ENCODE results near the gene AADAT.
A peak's percentile ranks its signal among the peaks of the same experiment; 100 is the strongest.

AADAT gene

DNA sequence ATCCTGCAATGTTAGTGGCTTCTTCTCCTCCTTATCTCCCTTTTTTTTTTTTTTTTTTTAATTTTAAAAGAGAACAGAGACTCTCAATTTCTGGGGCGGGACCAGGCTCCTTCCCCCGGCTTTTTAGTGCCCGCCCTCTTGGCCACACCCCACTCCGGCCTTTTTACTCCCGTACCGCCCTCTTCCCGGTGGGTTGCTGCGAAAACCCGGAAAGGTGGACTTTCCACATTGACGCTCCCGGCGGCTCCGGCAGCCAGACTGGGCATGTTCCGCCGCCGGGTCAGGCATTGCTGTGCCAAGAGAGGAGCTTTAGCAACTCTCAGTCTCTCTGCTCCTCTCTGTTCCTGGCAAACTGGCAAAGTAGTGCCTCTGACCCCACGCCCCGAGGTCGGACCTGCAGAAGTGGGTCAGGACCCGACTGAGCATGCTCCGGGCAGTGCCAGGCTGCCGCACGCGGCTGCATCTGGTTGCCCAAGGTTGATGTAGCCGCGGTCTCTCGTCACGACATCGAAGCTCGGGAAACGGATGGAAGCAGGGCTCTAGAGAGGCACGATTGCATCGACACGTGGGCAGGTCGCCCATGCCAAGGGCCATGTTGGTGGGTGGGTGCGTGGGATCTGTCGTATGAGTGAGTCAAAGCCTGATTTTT, 62.5 kb downstream of the AADAT start:
- H3K27me3 Mint-ChIP-seq = peaks cover 37% of the 10 kb centered on the region
- peak overlapping the region; percentile 86 for H3K27ac Mint-ChIP-seq
- H3K36me3 Mint-ChIP-seq (ENCODE audit: low read depth) = peaks cover 2% of the 10 kb centered on the region
- H3K4me3 Mint-ChIP-seq = peak overlapping the region; percentile 84
- DNase-seq = peak; percentile 93
- peaks cover 13% of the 10 kb centered on the region for H3K4me1 Mint-ChIP-seq
- peak; percentile 58 for ATAC-seq
- H3K9me3 Mint-ChIP-seq = peaks cover 5% of the 10 kb centered on the region

DNA sequence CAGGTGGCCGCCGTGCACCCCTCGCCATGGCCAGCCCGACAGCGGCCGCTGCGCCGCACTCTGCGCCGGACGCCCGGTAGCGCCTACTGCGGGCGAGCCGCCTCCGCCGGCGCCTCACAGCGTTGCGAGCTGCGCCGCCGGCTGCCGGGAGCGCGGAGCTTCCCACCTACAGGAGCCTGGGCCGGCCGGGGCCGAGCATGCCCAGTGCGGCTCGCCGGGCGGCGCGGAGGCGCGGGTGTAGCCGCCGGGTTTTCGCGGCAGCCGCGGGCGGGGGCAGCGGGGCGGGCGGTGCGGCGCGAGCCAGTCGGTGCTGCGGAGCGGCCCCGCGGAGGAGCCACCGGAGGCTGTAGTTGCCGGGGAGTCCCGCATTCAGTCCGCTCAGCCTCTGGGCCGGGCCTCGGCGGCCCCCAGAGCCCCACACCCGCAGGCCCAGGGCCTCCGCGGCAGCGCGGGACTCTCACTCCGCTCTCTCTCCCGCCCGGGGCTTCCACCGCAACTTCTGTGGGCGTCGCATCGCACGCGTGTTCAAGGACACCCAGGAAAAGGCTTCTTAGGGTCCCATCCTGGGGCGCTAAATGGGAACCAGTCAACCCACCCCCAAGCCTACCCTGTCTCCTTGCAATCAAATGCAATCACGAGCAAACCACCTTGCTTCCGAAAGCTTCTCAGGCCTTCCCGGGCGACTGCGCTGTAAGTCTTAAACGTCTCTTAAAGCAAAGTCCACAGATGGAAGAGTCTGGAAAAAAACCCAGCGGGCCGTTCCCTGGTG, 63.3 kb downstream of the AADAT start, which contains the start of gene MFAP3L:
Gene MFAP3L, minus strand, starts transcription at position 143 of the 769 bp plus-strand sequence. CDS start 20,518 bp downstream, outside the sequence.
- DNase-seq (peak; percentile 84), ATAC-seq (peak; percentile 91)
- Mint-ChIP-seq H3K4me1 (peaks cover 13% of the 10 kb centered on the region), H3K36me3 (ENCODE audit: low read depth) (peaks cover 2% of the 10 kb centered on the region), H3K27ac (peak within 1 kb of the TSS; percentile 86), H3K4me3 (peak within 1 kb of the TSS; percentile 84), H3K9me3 (peaks cover 5% of the 10 kb centered on the region), H3K27me3 (peaks cover 32% of the 10 kb centered on the region)

DNA sequence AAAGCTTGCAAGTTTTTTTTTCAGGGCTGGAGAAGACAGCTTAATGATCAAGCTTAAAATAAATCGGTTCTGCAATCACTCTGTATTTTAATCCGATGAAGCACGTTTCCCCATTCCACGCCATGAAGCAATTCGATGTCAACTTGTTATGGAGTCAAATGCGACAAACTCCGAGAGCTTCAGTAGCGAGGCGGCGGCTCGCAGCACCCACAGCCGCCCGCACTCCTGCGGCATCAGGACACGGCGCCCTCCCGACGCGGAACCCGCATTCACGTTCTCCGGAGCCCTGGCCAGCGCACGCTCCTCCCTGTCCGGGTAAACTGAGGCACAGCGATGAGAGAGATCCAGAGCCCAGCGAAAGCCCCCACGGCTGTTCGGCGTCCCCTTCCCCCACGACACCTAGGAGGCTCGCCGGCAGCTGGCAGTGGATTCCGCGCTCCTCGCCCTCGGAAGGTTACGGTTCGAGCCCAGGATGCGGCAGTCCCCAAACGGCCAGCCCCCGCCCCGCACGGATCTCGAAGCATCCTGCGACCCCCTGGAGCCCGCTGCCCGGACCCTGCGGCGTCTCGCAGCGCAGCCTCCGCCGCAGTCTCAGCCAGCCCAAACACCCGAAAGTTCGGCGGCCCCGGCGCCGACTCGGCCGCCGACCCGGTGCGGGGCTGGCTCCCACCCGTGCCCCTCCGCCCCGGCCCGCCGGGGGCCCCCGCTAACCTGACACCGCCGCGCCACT, 64.1 kb downstream of the AADAT start:
- Mint-ChIP-seq H3K27me3 (peaks cover 31% of the 10 kb centered on the region), H3K27ac (no peak overlapping the region), H3K4me3 (peak overlapping the region; percentile 72), H3K36me3 (ENCODE audit: low read depth) (peaks cover 2% of the 10 kb centered on the region), H3K4me1 (peaks cover 13% of the 10 kb centered on the region), H3K9me3 (peaks cover 5% of the 10 kb centered on the region)
- peak; percentile 4 for DNase-seq
- no peak for ATAC-seq

DNA sequence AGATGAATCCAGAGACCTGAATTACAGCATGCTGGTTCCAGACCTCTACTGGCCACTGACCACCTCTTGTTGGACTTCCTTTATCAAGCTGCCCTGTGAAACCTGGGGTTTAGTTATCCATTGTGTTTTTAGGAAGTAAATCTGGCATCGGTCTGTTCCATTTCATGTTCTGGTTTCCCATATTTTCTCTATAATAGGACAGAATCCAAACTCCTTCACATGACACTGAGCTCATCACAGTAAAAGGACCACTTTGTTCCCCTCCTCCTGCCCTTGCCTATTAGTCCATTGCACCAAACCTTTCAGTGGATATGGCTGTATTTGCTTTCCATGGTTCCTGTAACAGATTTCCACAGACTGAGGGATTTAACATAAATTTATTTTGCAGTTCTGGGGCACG, 67.5 kb downstream of the AADAT start:
- Mint-ChIP-seq H3K9me3 (no peaks in the 10 kb centered on the region), H3K27me3 (peaks cover 10% of the 10 kb centered on the region), H3K36me3 (ENCODE audit: low read depth) (no peaks in the 10 kb centered on the region), H3K4me3 (no peak overlapping the region), H3K4me1 (peaks cover 4% of the 10 kb centered on the region), H3K27ac (no peak overlapping the region)
- DNase-seq (no peak), ATAC-seq (no peak)

DNA sequence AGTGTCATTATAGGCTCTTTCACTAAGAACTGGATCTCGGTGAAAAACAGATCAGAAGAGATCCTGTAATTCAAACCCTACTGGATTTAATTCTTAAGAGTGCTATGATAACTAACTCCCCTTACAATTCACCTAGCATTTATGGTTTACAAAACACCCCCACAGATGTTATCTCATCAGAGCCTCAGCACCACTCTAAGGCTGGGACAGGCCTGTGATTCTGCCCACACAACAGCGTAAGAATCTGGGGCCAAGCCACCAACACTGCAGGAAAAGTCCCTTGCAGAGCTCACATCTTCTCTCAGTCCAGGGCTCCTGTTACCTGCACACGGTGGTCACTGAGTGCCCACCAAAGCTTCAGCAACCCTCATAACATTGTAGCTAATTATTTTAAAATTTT, 72.5 kb downstream of the AADAT start:
- no peaks in the 10 kb centered on the region for H3K36me3 Mint-ChIP-seq (ENCODE audit: low read depth)
- ATAC-seq (no peak), DNase-seq (no peak)

DNA sequence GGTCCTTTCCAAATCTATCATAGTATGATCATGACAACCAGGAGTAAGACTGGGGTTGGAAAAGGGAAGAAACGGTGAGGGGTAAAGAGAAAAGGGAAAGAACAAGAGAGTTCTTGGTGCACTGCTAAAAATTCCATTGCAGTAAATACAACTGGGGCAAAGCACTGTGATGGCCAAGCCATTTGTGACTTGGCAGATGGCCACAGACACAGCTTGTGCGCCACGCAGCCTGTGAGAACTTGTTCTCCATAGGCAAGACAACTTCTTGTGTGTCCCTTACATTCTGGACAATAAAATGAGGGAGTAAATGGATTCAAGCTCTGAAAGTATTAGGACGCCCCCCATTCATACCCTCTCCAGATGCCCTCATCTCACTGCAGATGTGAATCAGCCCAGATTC, 74.5 kb downstream of the AADAT start:
- no peaks in the 10 kb centered on the region for H3K27me3 Mint-ChIP-seq
- ATAC-seq = no peak
- H3K27ac Mint-ChIP-seq = no peak overlapping the region
- H3K4me3 Mint-ChIP-seq = no peak overlapping the region
- H3K9me3 Mint-ChIP-seq = no peaks in the 10 kb centered on the region
- no peaks in the 10 kb centered on the region for H3K36me3 Mint-ChIP-seq (ENCODE audit: low read depth)
- no peaks in the 10 kb centered on the region for H3K4me1 Mint-ChIP-seq
- no peak for DNase-seq

More for the DNA sequence above, 72.5 kb downstream of the AADAT start:
- Mint-ChIP-seq H3K4me1 (no peaks in the 10 kb centered on the region), H3K9me3 (no peaks in the 10 kb centered on the region), H3K4me3 (no peak overlapping the region), H3K27ac (no peak overlapping the region), H3K27me3 (no peaks in the 10 kb centered on the region)

DNA sequence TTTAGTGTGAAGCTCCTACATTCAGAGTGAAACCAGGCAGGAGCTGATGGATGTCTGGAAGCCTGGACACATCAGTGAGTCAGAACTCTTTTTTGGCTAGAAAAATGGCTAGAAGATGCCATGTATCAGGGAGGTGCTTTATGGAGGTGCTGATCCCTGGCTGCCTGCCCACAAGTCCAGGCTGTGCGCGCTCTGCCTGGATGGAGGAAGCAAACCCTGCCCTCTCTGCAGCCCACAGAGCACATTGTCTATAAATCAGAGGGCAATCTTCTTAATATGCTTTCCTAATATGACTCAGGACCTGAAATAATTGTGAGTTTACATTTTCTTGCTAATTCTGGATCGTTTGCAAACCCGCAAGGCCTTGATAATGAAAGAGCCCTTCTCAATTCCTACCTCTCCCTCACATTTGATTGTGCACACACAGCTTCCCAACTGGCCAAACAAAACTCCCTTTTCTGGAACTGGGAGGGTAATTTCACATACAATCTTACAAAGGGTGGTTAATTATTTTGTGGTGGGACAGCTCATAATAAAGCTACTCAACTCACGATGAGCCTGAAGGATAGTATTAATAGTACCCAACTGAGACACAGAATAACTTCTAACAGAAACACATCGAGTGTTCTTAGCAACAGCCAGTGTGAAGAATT, 75.3 kb downstream of the AADAT start:
- ATAC-seq (no peak), DNase-seq (no peak)
- no peak overlapping the region for H3K27ac Mint-ChIP-seq
- H3K27me3 Mint-ChIP-seq = no peaks in the 10 kb centered on the region
- no peaks in the 10 kb centered on the region for H3K36me3 Mint-ChIP-seq (ENCODE audit: low read depth)
- H3K4me1 Mint-ChIP-seq = no peaks in the 10 kb centered on the region
- no peaks in the 10 kb centered on the region for H3K9me3 Mint-ChIP-seq
- H3K4me3 Mint-ChIP-seq = no peak overlapping the region

DNA sequence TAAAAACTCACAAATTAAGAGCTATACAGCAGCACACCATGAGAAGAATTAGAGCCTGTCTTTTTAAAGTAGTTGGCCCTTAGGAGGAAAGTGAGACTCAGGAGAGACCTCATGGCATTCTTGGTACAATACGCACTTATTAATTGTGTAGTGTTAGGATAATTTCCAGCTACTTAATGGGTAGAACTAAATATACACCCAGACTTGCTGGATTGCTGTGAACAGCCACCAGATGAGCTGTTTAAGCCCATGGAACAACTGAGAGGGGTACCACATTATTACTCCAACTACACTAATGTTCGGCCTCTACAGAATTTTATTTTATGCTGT, 77.2 kb downstream of the AADAT start:
- Mint-ChIP-seq H3K4me1 (peaks cover 2% of the 10 kb centered on the region), H3K36me3 (ENCODE audit: low read depth) (no peaks in the 10 kb centered on the region), H3K4me3 (no peak overlapping the region), H3K27me3 (no peaks in the 10 kb centered on the region), H3K27ac (no peak overlapping the region), H3K9me3 (no peaks in the 10 kb centered on the region)
- ATAC-seq = no peak
- DNase-seq = no peak

DNA sequence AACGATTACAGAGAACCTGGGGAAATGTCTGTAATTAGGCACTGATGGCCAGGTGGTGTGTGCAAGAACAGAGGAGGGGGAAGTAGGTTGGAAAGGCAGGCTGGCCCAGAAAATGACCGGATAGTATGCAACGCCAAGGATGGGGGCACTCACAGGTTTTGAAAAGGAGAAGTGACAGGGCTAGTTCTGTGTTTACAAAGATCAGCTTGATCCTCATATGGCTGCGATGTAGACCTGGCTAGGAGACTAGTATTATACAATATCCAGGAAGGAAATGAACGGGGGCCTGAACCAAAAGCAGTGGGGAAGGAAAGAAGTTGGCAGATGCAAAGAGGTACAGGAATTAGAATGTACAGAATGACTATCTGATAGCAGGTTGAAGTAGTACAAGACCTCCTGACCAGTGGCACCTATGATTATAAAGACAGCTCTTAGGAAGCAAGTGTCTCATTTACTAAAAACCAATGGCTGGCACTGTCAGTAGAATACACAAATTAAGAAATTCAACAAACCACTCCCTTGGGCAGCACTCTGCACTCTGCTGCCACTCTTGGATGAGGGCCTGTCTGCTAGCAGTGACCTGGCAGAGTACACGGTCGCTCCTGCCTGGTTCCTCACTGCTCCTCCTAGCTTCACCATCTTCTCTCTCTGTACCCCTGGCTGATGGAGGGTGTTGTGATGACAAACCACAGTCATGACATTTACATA, 77.7 kb downstream of the AADAT start:
- ATAC-seq = no peak
- H3K27ac Mint-ChIP-seq = no peak overlapping the region
- no peaks in the 10 kb centered on the region for H3K27me3 Mint-ChIP-seq
- H3K36me3 Mint-ChIP-seq (ENCODE audit: low read depth) = no peaks in the 10 kb centered on the region
- H3K4me1 Mint-ChIP-seq = peaks cover 2% of the 10 kb centered on the region
- no peak for DNase-seq
- H3K9me3 Mint-ChIP-seq = no peaks in the 10 kb centered on the region
- H3K4me3 Mint-ChIP-seq = no peak overlapping the region

Data from activated naive CD8-positive, alpha-beta T cell treated with anti-CD3 and anti-CD28 coated beads, Interleukin-2, amount 50 U/mL, for 24 hours (primary cell).